ENCODE results near the gene GRB10. TPM values are rescaled to one million over a fixed set of nuclear protein-coding genes. Genes with fewer than 3 reads are reported as not detected.

GRB10 gene
- polyA plus RNA-seq, 3 donors: 1.3 to 3.1 (median 1.5) TPM

- Histone ChIP-seq H3K36me3 (replicated peaks in 1 of 2; ENCODE audit: control insufficient read depth in 1 of 2, insufficient read depth in 2 of 2, low read length in 2 of 2) (no peaks in the 10 kb centered on the region), H3K27me3 (ENCODE audit: control insufficient read depth in 2 of 2, insufficient read depth in 2 of 2, low read length in 2 of 2) (no peaks in the 10 kb centered on the region), H3K4me2 (replicated peaks; ENCODE audit: extremely low read depth, low read length, poor library complexity, severe bottlenecking) (no peak overlapping the region), H3K4me3 (replicated peaks in 1 of 3; ENCODE audit: low read depth in 2 of 3, low read length in 3 of 3) (no peak overlapping the region), H3K27ac (ENCODE audit: low read depth in 1 of 2, low read length in 2 of 2) (no peak overlapping the region), H3K79me2 (ENCODE audit: insufficient read depth, low read length) (no peaks in the 10 kb centered on the region), H3K9ac (ENCODE audit: insufficient read depth, low read length, poor library complexity, severe bottlenecking) (no peak overlapping the region), H4K20me1 (ENCODE audit: insufficient read depth, low read length) (no peaks in the 10 kb centered on the region), H3K9me3 (replicated peaks in 1 of 2; ENCODE audit: control insufficient read depth in 1 of 2, insufficient read depth in 1 of 2, low read length in 2 of 2) (no peaks in the 10 kb centered on the region), H2AFZ (ENCODE audit: insufficient read depth, low read depth, low read length, poor library complexity, severe bottlenecking) (no peak overlapping the region), H3K4me1 (ENCODE audit: control insufficient read depth in 1 of 2, insufficient read depth in 2 of 2, low read length in 2 of 2) (peaks cover 6 to 12% of the 10 kb centered on the region in 2 donors)
- TF ChIP-seq CTCF (IDR thresholded peaks at IDR 0.05): no peak
- Mint-ChIP-seq H3K36me3 (no peaks in the 10 kb centered on the region), H3K27ac (no peak overlapping the region), H3K4me3 (no peak overlapping the region), H3K4me1 (peaks cover 21% of the 10 kb centered on the region), H3K9me3 (no peaks in the 10 kb centered on the region), H3K27me3 (ENCODE audit: low read depth in 3 of 3) (peaks cover 0 to 2% (median 0%) of the 10 kb centered on the region in 3 donors)
- intact Hi-C loops (cut with micrococcal nuclease): no loop called here
- 33% methylated on average over 2 of the region's 4 CpGs for WGBS (ENCODE audit: insufficient coverage)
- DNase-seq: no peak
Observed at GRCh38 chr7:50682079-50682478, 100.6 kb downstream of the GRB10 start.

- H3K4me1 Mint-ChIP-seq: peaks cover 21% of the 10 kb centered on the region
- Histone ChIP-seq H3K27me3 (ENCODE audit: control insufficient read depth in 2 of 2, insufficient read depth in 2 of 2, low read length in 2 of 2) (no peaks in the 10 kb centered on the region), H3K27ac (ENCODE audit: low read depth in 1 of 2, low read length in 2 of 2) (no peak overlapping the region), H3K4me3 (replicated peaks in 1 of 3; ENCODE audit: low read depth in 2 of 3, low read length in 3 of 3) (peak overlapping the region in 1 of 3 experiments; percentile 52), H3K4me2 (replicated peaks; ENCODE audit: extremely low read depth, low read length, poor library complexity, severe bottlenecking) (peak overlapping the region; percentile 56), H3K9ac (ENCODE audit: insufficient read depth, low read length, poor library complexity, severe bottlenecking) (peak overlapping the region; percentile 36), H3K36me3 (replicated peaks in 1 of 2; ENCODE audit: control insufficient read depth in 1 of 2, insufficient read depth in 2 of 2, low read length in 2 of 2) (no peaks in the 10 kb centered on the region), H3K9me3 (replicated peaks in 1 of 2; ENCODE audit: control insufficient read depth in 1 of 2, insufficient read depth in 1 of 2, low read length in 2 of 2) (no peaks in the 10 kb centered on the region), H2AFZ (ENCODE audit: insufficient read depth, low read depth, low read length, poor library complexity, severe bottlenecking) (peak overlapping the region; percentile 44), H4K20me1 (ENCODE audit: insufficient read depth, low read length) (no peaks in the 10 kb centered on the region), H3K79me2 (ENCODE audit: insufficient read depth, low read length) (no peaks in the 10 kb centered on the region), H3K4me1 (ENCODE audit: control insufficient read depth in 1 of 2, insufficient read depth in 2 of 2, low read length in 2 of 2) (peaks cover 6 to 12% of the 10 kb centered on the region in 2 donors)
- no peak for TF ChIP-seq CTCF (IDR thresholded peaks at IDR 0.05)
- intact Hi-C loops (cut with micrococcal nuclease): no loop called here
- peak overlapping the region; percentile 60 to 81 for H3K4me3 Mint-ChIP-seq
- H3K36me3 Mint-ChIP-seq: no peaks in the 10 kb centered on the region
- no peaks in the 10 kb centered on the region for H3K9me3 Mint-ChIP-seq
- WGBS (ENCODE audit: insufficient coverage): 0% methylated on average over 5 of the region's 8 CpGs
- DNase-seq: peak in 1 of 3 donors; percentile 7
- peaks cover 0 to 2% (median 0%) of the 10 kb centered on the region in 3 donors for H3K27me3 Mint-ChIP-seq (ENCODE audit: low read depth in 3 of 3)
- H3K27ac Mint-ChIP-seq: peak overlapping the region in 2 of 7 donors; percentile 33 to 50
Observed at GRCh38 chr7:50681432-50682045, 101.2 kb downstream of the GRB10 start.

Data from CD14-positive monocyte (primary cell).